Hippocampal formation (tissue), 2 donors: ENCODE data around the gene TRPM4.
"Not testable (repeated sequence)": the region's sequence is repeated elsewhere in the genome, so short reads cannot be mapped to it uniquely, and the experiment has no call there.

Source experiments
- DNase-seq, 2 donors: peaks; one replicate each; lab custom pipeline; 2025; lab: John Stamatoyannopoulos, UW

The TRPM4 gene

GRCh38 chr19:49151267-49152118, 6.1 kb upstream of the TRPM4 start:
- no peak for DNase-seq

- DNase-seq = no peak
Observed at GRCh38 chr19:49152119-49152550, 5.5 kb upstream of the TRPM4 start.

- DNase-seq = no peak
Observed at GRCh38 chr19:49153167-49153809, 4.3 kb upstream of the TRPM4 start.

- DNase-seq = no peak
Observed at GRCh38 chr19:49154279-49154678, 3.3 kb upstream of the TRPM4 start.

- DNase-seq = no peak
Observed at GRCh38 chr19:49155005-49155819, 2.4 kb upstream of the TRPM4 start, which contains the start of gene HRC. Gene HRC, minus strand, starts transcription at chr19:49155396. Its CDS starts 159 bp downstream, at chr19:49155237.

- DNase-seq = no peak
Observed at GRCh38 chr19:49155820-49156346, 1.7 kb upstream of the TRPM4 start.

- DNase-seq = no peak
Observed at GRCh38 chr19:49160450-49161189, 3.0 kb downstream of the TRPM4 start.

GRCh38 chr19:49161987-49162386, 4.4 kb downstream of the TRPM4 start:
- DNase-seq = no peak

- DNase-seq = peak in 1 of 2 donors; percentile 14
Observed at GRCh38 chr19:49165111-49165750, 7.6 kb downstream of the TRPM4 start.

- no peak for DNase-seq
Observed at GRCh38 chr19:49165865-49166301, 8.3 kb downstream of the TRPM4 start.

GRCh38 chr19:49167857-49168409, 10.3 kb downstream of the TRPM4 start:
- no peak for DNase-seq

- DNase-seq = no peak
Observed at GRCh38 chr19:49168421-49168820, 10.8 kb downstream of the TRPM4 start.

GRCh38 chr19:49173198-49173597, 15.6 kb downstream of the TRPM4 start:
- DNase-seq = no peak

- no peak for DNase-seq
Observed at GRCh38 chr19:49180659-49181058, 23.1 kb downstream of the TRPM4 start.

- DNase-seq = not testable (repeated sequence)
Observed at GRCh38 chr19:49182010-49182847, 24.6 kb downstream of the TRPM4 start.

- DNase-seq = no peak
Observed at GRCh38 chr19:49182848-49183375, 25.3 kb downstream of the TRPM4 start.

GRCh38 chr19:49186108-49186507, 28.5 kb downstream of the TRPM4 start:
- DNase-seq = no peak

GRCh38 chr19:49188626-49189200, 31.1 kb downstream of the TRPM4 start:
- DNase-seq = no peak

GRCh38 chr19:49189259-49189658, 31.7 kb downstream of the TRPM4 start:
- DNase-seq = no peak
